ENCODE data around the gene ZFPM1.

Gene ZFPM1

DNA sequence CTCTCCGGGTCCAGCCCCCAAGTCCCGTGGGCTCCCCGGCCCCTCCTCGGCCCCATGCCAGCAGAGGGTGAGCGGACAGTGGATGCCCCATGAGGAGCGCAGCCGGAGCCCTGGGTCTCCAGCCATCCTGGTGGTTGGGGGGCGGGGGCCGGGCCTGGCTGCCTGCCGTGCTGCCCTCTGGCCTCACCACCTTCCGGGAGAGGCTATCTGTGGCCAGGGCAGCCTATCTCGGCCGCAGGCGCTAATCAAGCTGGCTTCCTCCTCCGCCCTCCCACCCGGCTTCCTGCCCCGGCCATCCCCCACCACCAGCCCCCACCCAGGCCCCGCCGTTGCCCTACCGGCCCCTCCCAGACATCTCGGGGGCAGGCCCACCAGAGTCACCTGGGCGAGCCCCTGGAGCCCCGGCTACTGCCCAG, 46.8 kb downstream of the ZFPM1 start:
- no peak for DNase-seq (ENCODE audit: low spot score)

DNA sequence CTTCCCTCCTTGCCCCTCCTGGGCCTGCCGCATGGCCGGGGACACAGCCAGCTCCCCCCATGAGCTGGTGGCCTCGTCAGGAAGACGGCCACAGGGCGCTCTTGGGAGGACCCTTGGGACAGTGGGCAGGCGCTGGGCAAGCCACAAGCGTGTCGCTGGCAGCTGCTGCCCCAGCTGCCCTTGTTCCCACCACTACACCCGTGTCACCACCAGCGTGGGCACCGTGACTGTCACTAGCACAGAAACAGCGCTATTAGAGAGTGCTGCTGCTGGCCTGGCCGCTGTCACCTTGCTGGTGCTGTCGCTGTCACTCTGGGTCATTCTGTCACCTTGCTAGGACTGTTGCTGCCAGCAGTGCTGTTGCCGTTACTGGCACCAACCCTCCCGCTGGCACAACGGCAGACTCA, 47.2 kb downstream of the ZFPM1 start:
- DNase-seq (ENCODE audit: low spot score): no peak

DNA sequence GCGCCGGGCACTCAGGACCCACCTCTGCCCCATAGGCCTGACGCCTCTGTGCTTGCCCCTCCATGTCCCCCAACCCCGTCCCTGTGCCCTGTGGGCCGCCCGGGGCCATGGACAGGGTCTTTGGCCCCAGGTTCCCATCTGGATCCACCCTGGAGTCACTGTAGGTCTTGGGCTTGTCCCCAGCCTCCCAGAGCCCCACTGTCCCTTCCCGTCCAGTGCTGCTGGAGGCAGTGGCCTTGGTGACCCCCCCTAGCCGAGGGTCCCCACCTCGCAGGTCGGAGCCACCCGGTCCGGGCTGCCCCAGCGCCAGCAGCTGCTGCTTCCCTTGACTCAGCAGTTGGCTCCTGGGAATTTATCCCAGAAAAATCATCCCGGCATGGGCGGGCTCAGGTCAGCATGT, 49.3 kb downstream of the ZFPM1 start:
- no peak for DNase-seq (ENCODE audit: low spot score)

DNA sequence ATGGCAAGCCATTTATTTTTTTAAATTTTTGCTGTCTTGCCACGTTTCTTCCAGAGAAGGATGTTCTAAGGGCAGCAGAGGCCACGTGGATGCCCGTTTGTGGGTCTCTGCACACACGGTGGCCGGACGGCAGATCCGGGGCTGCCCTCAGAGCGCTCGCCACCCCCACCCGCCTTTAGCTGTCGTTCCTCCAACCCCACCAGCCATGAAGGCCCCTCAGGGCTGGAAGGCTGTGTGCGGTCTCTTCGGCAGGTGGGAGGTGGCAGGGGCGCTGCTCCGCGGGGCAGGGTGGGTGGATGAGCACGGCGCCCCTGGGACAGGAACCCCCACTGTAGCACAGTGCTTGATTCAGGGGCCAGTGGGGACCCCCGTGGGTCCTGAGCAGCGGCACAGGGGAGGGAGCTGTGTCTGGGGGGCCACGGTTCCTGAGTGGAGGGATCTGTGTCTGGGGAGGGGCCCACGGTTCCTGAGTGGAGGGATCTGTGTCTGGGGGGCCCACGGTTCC, 49.7 kb downstream of the ZFPM1 start:
- no peak for DNase-seq (ENCODE audit: low spot score)

DNA sequence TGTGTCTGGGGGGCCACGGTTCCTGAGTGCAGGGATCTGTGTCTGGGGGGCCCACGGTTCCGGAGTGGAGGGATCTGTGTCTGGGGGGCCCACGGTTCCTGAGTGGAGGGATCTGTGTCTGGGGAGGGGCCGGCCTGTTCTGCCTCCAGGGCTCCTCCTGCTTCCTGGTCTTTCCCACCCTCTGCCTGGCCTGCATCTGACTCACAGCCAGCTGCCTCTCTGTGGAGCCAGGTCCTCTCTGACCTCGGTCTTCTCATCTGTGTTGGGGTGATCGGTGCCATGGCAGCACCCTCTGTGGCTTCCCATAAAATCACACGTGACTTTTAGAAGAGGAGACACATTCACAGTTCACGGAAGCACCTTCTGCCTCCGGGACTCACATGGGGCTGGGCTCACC, 50.3 kb downstream of the ZFPM1 start:
- peak; percentile 19 for DNase-seq (ENCODE audit: low spot score)

DNA sequence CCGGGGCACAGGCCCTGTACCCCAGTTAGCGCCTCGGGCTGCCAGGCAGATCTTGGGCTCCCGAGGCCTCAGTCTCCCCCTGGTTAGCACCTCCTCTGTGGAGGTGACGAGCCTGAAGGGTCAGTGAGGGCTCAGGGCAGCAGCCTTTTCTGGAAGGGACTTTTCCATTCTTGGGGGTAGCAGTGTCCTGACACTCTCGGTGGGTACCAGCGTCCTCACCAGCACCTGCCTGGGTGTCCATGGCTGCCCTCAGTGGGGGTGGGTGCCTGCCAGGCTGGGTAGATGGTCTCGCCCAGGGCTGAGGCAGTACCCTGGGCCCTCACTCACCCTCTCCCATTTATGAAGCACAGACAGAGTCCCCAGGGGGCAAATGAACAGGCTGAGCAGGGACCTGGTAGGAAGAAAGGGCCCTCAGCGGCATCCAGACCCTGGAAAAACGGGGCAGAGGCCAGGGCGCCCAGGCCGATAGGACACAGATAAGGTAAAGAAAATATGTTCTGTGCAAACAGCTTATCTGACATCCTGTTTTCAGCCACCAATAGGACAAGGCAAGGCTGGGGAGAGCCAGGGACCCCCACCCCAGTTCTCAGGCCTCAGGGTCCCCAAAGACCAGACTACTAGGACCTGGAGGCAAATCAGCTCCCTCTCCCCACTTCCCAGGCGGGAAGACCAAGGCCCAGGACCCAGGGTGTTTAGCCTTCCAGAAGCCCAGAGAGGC, 50.9 kb downstream of the ZFPM1 start:
- no peak for DNase-seq (ENCODE audit: low spot score)

DNA sequence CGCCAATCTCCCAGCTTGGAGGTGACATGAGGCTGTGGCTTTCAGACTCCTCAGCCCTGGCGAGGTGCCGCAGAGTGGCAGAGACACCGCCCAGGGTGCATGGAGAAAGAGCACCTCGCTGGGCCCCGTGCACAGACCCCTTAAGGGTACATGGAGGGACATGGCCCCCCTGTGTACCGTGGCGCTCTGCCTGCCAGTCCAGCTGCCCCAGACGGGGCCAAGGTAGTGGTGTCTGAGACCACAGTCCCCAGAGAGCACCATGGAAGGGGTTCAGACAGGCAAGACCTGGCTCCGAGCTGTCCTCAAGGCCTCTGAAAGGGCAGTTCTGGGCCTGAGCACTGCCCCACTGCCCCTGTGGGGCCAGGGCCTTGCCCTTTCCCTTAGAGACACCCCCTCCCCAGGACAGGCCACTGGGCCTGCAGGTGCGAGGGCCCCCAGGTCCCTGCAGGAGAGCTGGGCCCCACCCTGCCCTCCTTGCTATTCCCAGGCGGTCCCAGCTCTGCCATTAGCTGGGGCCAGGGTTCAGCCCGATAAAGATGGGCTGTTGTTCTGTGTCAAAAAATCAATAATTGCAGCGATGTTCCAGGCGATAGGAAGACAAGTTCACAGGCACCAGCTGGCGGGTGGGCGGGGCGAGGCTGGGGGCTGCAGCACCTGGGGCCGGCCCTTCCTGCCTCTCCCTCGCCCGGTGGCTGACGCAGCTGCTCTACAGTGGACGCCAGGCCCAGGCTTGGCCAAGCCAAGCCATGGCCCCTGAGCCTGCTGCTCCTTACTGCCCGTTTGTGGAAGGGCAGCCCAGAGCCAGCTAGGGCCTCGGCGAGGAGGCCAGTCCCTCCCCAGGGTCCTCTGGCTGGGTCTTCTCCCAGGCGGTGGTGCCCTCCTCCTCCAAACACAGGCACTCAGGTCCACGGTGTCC, 51.7 kb downstream of the ZFPM1 start:
- no peak for DNase-seq (ENCODE audit: low spot score)

DNA sequence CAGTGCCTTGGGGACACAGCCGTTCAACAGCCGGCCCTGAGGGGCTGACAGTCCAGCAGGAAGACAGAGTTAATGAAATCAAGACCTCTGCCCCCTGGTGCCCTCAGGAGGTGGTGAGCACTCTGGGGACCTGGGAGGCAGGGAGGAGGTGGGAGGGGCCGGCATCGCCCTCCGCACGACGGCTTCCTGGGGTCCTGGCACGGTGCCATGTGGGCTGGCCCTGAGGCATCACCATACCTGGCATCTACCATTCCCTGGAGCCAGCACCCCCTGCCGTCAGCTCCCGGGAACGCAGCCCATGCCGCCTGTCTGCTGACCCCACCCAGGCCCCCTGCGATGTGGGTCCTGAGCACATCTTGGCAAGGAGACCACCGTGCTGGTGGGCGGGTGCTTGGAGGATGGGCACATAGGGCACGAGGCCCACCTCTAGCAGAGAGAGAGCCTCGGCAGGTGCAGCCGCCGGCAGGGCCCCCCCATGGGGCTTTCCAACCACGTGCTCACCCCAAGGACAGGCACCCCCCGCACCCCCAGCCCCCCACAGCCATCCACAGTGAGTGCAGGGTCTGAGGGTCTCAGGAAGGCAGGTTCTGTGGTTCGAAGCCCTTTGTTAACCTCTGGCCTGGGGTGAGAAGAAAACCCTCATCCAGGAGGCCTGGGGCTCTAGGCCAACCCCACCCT, 52.5 kb downstream of the ZFPM1 start:
- DNase-seq (ENCODE audit: low spot score): no peak

DNA sequence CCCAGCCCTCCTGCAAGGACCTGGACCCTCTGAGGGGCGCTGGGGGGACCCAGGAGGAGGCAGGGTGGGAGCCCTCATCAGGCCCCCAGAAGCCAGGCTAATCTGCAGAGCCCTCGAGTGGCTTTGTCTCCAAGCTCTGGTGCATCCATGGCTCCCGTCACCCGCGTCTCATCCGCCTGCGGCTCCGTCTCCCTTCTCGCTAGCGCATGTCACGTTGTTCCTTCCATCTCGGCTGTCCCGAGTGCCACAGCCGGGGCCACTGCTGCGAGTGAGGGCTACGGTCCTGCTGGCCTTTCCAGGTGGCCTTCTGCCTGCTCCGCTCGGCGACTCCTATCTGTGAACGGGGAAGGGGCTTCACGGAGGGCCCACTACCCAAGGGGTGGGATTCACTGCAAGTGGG, 53.6 kb downstream of the ZFPM1 start:
- DNase-seq (ENCODE audit: low spot score): no peak

DNA sequence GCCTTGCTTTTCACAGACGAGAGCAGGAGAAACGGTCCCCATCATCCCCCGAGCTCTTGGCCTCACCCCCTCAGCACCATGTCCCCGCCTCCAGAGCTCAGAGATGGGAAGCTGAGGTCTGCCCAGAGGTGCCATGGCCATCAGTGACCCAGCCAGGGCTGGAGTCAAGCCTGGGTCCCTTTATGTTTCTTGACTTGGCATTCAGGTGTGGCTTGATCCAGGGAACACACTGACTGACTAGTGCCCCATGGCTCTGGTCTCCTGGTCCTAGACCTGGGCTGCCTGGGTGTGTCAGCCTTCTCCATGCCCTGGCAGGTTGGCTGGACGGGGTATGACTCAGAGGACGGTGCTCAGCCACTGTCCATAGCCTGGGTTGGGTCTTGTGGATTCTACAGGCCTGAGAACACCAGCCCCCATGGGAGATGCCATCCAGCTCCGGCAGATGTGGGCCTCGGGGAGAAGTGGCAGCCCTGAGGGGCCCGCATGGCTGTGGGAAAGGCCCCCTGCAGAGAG, 54.2 kb downstream of the ZFPM1 start:
- no peak for DNase-seq (ENCODE audit: low spot score)

DNA sequence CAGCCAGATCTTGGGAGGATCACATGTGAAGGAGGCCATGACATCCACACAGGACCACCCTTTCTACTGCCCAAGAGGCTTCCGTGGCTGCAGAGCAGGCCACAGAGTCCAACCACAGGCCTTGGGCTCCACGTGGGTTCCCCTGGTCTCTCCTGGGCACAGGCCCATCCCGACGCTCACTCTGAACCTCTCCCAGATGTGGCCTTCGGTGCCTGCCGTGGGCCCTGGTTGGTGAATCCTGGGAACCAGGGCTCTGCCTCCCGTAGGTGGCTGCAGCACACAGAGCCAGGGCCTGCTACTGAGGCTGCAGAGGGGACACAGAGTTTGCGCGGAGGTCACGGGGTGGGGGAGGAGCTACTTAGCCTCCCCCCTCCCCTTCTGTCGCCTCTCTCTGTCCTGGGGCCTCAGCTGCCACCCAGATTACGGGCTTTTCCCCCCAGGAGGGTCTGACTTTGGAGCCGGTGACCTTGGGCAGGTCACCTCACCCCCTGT, 55.3 kb downstream of the ZFPM1 start:
- no peak for DNase-seq (ENCODE audit: low spot score)

DNA sequence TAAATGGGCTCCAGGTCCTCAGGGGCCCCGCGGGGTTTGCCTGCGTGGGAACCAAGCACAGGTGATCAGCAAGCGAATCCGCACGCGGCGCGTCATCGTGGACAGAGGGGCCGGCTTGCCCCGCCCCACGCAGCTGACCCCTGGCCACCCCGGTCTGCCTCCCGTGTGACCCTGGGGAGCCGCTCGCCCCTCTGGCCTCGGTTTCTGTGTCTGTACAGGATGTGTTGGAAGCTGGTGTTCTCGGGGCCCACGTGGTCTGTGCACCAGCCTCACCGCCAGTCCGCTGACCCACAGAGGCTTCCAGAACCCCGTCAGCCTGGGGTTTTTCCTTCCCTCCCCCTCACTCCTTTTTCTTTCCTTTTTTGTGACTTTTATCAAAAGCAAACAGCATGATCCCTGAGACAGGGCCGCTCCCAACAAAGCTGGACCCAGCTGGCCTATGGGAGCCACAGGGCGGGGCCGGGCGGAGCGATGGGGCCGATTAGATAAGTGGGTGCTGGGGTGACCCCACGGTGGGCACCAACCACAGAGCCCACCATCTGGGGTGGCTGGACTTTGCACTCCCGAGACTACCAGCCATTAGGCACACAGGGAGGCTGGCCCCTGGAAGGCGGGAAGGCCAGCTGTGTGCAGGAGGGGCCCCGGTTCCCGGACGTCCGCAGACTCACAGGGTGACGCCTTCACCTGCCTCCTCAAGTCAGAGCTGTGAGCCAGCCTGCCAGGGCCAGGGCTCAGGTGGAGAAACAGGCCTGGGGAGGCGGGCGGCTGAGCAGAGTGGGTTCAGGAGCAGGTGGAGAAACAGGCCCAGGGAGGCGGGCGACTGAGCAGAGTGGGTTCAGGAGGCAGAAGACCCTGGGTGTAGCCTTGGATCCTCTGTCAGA, 56.0 kb downstream of the ZFPM1 start:
- no peak for DNase-seq (ENCODE audit: low spot score)

DNA sequence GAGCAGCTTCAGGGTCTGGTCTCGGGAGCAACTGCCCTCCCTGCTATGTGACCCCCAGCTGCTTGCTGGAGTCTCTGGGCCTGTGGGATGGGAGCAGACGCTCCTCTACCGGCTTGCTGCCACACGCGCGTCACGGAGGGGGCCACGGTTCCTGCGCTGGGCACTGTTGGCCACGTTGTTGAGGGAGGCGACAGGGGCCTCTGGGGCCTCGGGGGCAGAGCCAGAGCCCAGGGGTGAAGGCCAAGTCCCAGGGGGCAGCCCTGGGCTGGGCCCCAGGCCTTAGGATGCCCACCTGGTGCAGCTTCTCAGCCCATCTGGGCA, 56.6 kb downstream of the ZFPM1 start:
- DNase-seq (ENCODE audit: low spot score): no peak

DNA sequence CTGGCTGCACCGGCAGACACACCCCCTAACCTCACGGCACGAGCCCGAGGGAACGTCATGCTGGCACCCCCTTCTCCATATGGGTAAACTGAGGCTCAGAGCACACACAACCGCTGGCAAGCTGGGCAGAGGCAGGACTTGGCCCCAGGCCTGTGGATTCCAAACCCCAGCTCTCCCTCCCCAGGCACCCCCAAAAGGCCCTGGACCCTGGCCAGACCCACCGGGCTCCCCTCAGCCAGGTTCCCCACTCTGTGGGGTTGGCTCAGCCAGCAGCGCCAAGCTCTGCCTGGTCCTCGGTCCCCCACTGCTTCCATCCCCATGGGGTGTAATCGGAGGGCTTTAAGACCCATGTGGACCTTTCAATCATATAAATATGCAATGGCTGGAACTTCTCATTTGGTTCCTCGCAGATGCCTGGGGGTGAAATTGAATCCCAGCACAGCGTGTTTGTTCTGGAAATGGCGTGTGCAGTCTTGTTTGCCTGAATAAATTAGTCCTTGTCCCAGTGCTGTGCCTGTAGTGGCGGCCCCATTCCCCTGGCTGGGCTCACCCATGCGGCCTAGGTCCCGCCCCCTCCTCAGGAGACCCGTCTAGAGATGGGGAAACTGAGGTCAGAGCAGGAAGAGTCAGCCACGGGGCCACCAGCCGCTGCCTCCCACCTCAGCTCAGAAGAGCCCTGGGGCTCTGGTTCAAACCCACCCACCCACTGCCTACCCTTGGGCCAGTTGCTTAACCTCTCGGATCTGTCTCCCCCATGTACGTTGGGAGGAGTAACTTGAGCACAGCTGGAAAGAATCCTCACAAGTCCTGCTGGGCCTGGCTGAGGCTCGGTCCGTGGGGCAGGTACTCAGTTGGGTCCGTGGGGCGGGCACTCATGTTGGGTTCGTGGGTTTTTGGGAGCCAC, 57.3 kb downstream of the ZFPM1 start:
- DNase-seq (ENCODE audit: low spot score): no peak

DNA sequence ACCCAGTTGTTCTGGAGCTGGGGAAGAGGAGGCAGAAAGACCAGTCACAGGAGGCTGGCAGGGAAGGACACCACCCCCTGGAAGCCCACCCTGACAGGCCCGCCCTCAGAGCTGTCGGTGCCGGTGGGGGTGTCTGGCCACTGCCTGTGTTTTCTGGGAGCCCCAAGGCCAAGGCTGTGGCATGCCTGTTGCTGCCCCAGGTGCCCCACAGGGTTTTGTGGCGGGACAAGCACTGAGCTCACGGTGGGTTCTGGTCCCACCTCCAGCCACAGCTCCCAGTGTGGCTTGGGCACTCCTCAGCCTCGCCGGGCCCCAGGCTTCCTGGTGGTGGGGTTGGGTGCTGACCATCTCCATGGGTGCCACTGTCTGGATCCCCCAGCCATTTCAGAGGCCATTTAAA, 58.0 kb downstream of the ZFPM1 start:
- no peak for DNase-seq (ENCODE audit: low spot score)

DNA sequence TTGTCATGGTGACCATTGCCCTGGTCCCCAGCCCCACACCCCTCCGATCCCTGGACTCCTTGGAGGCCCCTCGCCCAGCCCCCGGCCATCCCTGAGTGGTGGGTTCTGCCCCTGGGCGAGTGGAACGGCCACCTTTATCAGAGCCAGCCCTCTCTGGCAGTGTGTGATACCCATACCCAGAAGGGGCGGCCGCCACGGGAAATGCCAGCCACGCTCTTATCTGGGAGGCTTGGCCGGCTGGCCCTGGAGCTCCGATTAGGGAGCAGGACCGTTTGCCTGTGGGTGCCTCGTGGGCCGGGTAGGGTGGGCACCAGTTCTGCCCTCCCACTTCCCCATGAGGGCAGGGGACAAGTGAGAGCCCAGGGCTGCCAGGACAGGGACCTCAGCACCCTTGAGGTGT, 58.8 kb downstream of the ZFPM1 start:
- no peak for DNase-seq (ENCODE audit: low spot score)

DNA sequence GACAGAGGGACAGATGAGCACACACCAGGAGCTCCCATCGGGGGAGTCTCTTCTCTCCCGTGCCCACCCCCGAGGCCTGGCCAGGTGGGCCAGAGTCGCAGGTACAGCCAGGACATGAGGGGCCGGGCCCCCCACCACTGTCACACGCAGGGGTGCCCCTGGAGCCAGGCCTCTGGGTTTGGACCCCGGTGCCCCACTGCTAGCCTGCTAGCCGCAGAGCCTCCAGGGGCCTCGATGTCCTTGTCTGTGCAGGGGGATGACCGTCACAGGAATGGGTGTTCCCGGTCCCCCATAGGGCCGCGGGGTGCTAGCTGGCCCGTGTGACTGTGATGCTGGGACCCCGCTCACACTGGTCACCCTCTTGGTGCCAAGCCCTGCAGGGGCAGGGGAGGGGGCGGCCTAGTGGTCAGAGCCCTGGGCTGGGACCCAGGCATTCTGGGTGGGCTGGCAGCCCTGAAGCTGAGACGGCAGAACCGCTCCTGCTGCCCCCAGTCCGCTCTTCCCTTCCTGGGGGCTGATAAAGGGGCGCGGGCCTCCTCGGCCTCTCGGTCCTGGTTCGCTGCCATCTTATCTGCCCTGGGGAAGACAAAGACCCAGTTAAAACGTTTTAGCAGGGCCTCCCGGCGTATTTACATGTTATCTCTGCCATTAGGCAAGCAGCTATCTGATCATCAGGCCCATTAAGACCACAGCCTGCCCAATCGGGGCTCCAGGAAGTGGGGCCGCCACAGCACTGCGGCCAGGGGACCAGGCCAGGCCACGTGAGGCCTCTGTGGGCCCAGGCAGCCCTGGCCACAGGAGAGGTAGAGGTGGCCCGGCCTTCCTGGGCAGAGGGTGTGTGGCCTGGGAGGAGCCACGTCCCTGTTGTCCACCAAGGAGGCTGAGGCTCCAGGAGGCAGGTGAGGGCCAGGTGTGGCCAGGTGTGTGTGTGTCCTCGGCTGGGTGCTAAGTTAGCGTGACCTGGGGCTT, 59.9 kb downstream of the ZFPM1 start:
- no peak for DNase-seq (ENCODE audit: low spot score)

DNA sequence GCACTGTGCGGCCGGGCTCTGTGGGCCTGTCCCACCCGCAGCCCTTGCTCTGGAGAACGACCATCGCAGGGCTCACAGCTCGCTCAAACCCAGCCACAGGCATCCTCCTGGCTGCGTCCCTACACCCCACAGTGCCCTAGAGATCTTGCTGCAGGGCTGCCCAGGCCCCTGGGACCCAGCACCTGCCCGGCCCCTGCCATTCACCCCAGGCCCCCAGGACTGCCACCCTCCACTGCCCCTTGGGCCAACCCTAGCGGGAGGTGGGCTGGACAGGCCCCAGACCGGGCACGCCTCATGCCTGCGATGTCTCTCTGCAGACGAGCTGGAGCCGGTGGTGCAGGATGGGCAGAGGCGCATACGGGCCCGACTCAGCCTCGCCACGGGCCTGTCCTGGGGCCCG, 61.0 kb downstream of the ZFPM1 start:
- DNase-seq (ENCODE audit: low spot score): no peak
